HUDEP-2 (cell line): ENCODE measurements around the gene GATA5.
A peak's percentile ranks its signal among the peaks of the same experiment; 100 is the strongest.

ENCODE experiments used
- DNase-seq, 76 experiments: peaks; one replicate each; lab custom pipeline; 2025; ENCODE audit not compliant: unreplicated experiment in 76 of 76; lab: John Stamatoyannopoulos, UW

GATA5 gene

GRCh38 chr20:62420846-62421715, 54.7 kb downstream of the GATA5 start:
- no peak for DNase-seq

GRCh38 chr20:62419759-62420158, 56.0 kb downstream of the GATA5 start:
- peak in 32 of 76 experiments; percentile 5 to 55 (median 22) for DNase-seq

GRCh38 chr20:62418709-62419487, 56.9 kb downstream of the GATA5 start:
- peak in 19 of 76 experiments; percentile 7 to 64 (median 20) for DNase-seq

GRCh38 chr20:62417981-62418708, 57.6 kb downstream of the GATA5 start:
- DNase-seq: no peak

GRCh38 chr20:62416651-62417637, 58.9 kb downstream of the GATA5 start:
- DNase-seq: no peak

- no peak for DNase-seq
These were observed 60.3 kb downstream of the GATA5 start for GRCh38 chr20:62415354-62416111.

- DNase-seq: peak in 13 of 76 experiments; percentile 12 to 38 (median 22)
These were observed 61.8 kb downstream of the GATA5 start for GRCh38 chr20:62413896-62414481.
